ENCODE measurements around the gene SELENON. TPM values are rescaled to one million over a fixed set of nuclear protein-coding genes. Genes with fewer than 3 reads are reported as not detected.

SELENON gene
- total RNA-seq, 6 experiments from 2014 or later = 11.9 to 21.8 (median 17.8) TPM

- intact Hi-C loops (cut with DNase I) = no loop called here
- H3K4me3 ChIP-seq = no peak overlapping the region
- DNase-seq (no peak), ATAC-seq (no peak)
- no peaks in the 10 kb centered on the region for H3K9me3 ChIP-seq
- 80% methylated on average over 2 of the region's 27 CpGs for WGBS (ENCODE audit: insufficient coverage, low coverage, low lambda C conversion rate, missing lambda C conversion rate)
- H3K4me1 ChIP-seq = peaks cover 0 to 44% (median 22%) of the 10 kb centered on the region in 4 donors
- H3K36me3 ChIP-seq = no peaks in the 10 kb centered on the region
- H3K27ac ChIP-seq = no peak overlapping the region
- H3K27me3 ChIP-seq = no peaks in the 10 kb centered on the region
- no peak for TF ChIP-seq POLR2A (IDR thresholded peaks at IDR 0.05)
- TF ChIP-seq, protein P1, sequence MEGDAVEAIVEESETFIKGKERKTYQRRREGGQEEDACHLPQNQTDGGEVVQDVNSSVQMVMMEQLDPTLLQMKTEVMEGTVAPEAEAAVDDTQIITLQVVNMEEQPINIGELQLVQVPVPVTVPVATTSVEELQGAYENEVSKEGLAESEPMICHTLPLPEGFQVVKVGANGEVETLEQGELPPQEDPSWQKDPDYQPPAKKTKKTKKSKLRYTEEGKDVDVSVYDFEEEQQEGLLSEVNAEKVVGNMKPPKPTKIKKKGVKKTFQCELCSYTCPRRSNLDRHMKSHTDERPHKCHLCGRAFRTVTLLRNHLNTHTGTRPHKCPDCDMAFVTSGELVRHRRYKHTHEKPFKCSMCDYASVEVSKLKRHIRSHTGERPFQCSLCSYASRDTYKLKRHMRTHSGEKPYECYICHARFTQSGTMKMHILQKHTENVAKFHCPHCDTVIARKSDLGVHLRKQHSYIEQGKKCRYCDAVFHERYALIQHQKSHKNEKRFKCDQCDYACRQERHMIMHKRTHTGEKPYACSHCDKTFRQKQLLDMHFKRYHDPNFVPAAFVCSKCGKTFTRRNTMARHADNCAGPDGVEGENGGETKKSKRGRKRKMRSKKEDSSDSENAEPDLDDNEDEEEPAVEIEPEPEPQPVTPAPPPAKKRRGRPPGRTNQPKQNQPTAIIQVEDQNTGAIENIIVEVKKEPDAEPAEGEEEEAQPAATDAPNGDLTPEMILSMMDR (IDR thresholded peaks at IDR 0.05) = no peak
Observed at GRCh38 chr1:25769625-25770383, 30.2 kb upstream of the SELENON start.

DNA sequence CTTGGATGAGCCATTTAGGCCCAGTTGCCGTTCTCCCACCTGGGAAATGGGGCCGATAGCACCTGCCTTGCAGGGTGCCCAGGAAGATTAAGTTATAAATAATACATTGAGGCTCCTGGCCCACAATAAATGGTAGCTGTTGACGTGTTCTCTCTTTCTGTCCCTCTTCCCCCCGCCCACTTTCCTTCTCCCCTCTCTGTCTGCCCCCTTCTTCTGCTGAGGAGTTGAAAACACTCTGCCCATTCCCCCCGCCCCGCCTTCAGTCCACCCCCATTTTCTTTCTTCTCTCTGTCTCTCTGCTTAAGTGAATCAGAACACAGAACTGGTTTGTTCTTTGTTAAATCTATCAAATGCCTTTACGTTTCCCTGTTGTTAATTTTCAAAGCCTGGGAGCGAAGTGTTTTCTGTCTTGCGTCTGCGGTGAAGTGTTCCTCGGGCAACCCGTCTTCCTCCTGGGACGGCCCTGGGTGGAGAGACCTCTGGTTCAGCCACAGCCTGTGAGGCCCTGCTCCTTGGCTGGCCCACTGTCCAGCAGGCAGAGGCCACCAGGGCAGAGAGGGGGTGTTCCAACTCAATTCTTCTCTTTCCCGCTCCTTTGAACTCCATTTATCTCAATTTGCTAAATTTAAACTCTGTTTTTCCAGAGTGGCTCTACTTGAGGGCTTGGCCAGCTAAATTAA, 29.3 kb upstream of the SELENON start:
- Histone ChIP-seq H3K36me3 (no peaks in the 10 kb centered on the region), H3K9me3 (no peaks in the 10 kb centered on the region), H3K27ac (no peak overlapping the region), H3K4me1 (peaks cover 0 to 44% (median 22%) of the 10 kb centered on the region in 4 donors), H3K27me3 (no peaks in the 10 kb centered on the region), H3K4me3 (no peak overlapping the region)
- TF ChIP-seq POLR2A (IDR thresholded peaks at IDR 0.05) = no peak
- TF ChIP-seq, protein P1 (IDR thresholded peaks at IDR 0.05) = no peak
- 79% methylated on average over 11 of the region's 14 CpGs for WGBS (ENCODE audit: insufficient coverage, low coverage, low lambda C conversion rate, missing lambda C conversion rate)
- intact Hi-C loops (cut with DNase I) = no loop called here
- ATAC-seq = peak in 1 of 4 donors; percentile 3
- no peak for DNase-seq

DNA sequence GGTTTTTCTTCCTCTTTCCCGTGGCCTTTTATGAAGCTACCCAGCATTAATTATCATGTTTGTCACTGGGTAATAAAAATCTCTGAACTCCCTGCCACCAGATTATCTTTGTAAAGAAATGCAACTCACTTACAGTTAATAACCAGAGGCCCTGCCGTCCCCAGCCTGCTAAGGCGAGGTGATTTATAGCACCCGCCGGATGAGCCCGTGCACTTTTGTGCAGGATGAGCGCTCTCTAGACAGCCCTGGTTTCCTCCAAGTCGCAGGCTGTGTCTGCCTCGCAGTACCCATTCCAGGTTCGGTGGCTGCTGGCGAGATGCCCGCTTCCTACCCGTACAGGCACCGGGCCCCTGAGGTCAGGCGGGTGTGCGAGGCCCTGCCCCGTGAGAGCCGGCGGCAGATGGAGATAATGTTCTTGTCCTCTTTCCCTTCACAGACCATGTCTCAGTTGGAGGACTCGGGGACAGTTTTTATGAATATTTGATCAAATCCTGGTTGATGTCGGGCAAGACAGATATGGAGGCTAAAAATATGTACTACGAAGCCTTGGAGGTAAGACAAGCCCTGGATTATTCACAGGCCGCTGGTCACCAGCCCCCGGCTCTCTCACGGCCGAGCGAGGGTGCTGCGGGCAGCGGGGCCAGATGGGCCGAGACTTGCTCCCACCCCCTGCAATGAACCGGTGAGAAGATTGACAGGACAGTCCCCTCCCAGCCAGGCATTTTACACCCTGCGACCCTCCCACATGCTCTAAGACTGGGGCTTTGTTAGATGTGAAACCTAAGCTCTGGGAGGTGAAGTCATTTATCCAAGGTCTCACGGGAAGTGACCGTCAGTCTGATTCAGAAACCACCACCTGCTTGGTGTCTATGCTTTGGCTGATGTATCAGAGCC, 28.5 kb upstream of the SELENON start:
- WGBS (ENCODE audit: insufficient coverage, low coverage, low lambda C conversion rate, missing lambda C conversion rate) = 35% methylated on average over 16 of the region's 34 CpGs
- no peak overlapping the region for H3K27ac ChIP-seq
- peak; percentile 29 to 49 (median 35) for ATAC-seq
- peak; percentile 74 to 81 (median 78) for DNase-seq
- no peaks in the 10 kb centered on the region for H3K27me3 ChIP-seq
- intact Hi-C loops (cut with DNase I) = no loop called here
- H3K4me3 ChIP-seq = no peak overlapping the region
- peaks cover 0 to 42% (median 19%) of the 10 kb centered on the region in 4 donors for H3K4me1 ChIP-seq
- no peaks in the 10 kb centered on the region for H3K9me3 ChIP-seq
- no peaks in the 10 kb centered on the region for H3K36me3 ChIP-seq
- TF ChIP-seq, protein P1 (IDR thresholded peaks at IDR 0.05) = no peak
- TF ChIP-seq POLR2A (IDR thresholded peaks at IDR 0.05) = no peak

DNA sequence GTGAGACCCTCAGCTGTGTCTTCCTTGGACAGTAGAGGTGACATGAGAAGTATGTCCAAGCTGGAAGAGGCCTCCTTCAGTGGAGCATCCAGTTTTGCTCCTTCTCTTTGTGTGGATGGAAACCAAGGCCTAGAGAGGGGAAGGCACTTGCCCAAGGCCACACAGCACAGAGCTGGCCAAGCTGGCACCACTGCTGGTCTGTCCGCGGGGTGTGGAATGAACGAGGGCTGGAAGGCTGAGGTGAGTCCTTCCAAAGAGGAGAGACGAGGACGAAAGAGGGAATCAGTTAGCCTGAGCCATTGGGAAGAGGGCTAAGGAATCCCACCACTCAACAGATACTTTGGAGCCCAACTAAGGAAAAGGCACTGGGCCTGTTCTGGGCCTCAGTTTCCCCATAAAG, 27.8 kb upstream of the SELENON start:
- DNase-seq = no peak
- intact Hi-C loops (cut with DNase I) = no loop called here
- Histone ChIP-seq H3K9me3 (no peaks in the 10 kb centered on the region), H3K36me3 (no peaks in the 10 kb centered on the region), H3K27ac (no peak overlapping the region), H3K27me3 (no peaks in the 10 kb centered on the region), H3K4me1 (peaks cover 0 to 37% (median 17%) of the 10 kb centered on the region in 4 donors), H3K4me3 (no peak overlapping the region)
- TF ChIP-seq, protein P1 (IDR thresholded peaks at IDR 0.05) = no peak
- TF ChIP-seq POLR2A (IDR thresholded peaks at IDR 0.05) = no peak
- no peak for ATAC-seq
- 90% methylated on average over 4 of the region's 5 CpGs for WGBS (ENCODE audit: insufficient coverage, low coverage, low lambda C conversion rate, missing lambda C conversion rate)
